Activated CD8-positive, alpha-beta memory T cell treated with anti-CD3 and anti-CD28 coated beads for 1 hour (primary cell): ENCODE measurements around the gene PKD2.
A peak's percentile ranks its signal among the peaks of the same experiment; 100 is the strongest.
"Not testable (repeated sequence)": the region's sequence is repeated elsewhere in the genome, so short reads cannot be mapped to it uniquely, and the experiment has no call there.

Experiments
- DNase-seq, 2 donors: peaks; one replicate each; pipeline ENCODE4 v3.0.0-alpha.2; 2020; ENCODE audit warnings: low read depth in 1 of 2; ENCODE audit errors: extremely low read depth in 1 of 2

The PKD2 gene

DNA sequence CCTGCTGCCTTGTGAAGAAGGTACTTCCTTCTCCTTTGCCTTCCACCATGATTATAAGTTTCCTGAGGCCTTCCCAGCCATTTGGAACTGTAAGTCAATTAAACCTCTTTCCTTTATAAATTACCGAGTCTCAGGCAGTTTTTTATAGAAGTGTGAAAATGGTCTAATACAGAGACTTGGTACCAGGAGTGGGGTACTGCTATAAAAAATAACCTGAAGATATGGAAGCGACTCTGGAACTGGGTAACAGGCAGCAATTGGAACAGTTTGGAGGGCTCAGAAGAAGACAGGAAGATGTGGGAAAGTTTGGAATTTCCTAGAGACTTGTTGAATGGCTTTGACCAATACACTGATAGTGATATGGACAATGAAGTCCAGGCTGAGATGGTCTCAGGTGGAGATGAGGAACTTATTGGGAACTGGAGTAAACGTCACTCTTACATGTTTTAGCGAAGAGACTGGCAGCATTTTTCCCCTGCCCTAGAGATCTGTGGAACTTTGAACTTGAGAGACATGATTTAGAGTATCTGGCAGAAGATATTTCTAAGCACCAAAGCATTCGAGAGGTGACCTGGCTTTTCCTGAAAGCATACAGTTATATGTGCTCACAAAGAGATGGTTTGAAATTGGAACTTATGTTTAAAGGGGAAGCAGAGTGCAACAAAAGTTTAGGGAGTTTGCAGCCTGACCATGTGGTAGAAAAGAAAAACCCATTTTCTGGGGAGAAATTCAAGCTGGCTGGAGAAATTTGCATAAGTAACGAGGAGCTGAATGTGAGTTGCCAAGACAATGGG lies 18.6 kb downstream of the PKD2 start:
- not testable (repeated sequence) for DNase-seq

GRCh38 chr4:88027611-88028608 lies 20.5 kb downstream of the PKD2 start:
- DNase-seq = no peak

- no peak for DNase-seq
Observed at GRCh38 chr4:88028946-88029345, 21.5 kb downstream of the PKD2 start.

GRCh38 chr4:88029556-88029955 lies 22.1 kb downstream of the PKD2 start:
- DNase-seq = no peak

- no peak for DNase-seq
Observed at GRCh38 chr4:88030565-88031310, 23.3 kb downstream of the PKD2 start.

DNA sequence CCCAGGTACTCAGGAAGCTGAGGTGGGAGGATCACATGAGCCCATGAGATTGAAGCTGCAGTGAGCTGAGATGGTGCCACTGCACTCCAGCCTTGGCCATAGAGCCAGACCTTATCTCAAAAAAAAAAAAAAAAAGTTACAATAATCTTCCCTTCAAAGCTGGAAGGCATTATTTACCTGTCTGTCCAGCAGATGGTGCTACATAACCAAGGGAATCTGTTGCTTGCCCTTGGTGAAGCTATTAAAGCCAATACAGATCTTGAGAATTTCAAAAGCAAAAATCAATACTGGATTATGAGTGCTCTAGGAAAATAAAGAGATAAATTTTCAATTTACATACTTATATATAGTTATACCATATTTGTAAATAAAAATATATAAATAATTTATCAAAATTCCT lies 25.9 kb downstream of the PKD2 start:
- DNase-seq = peak in 1 of 2 donors; percentile 2

DNA sequence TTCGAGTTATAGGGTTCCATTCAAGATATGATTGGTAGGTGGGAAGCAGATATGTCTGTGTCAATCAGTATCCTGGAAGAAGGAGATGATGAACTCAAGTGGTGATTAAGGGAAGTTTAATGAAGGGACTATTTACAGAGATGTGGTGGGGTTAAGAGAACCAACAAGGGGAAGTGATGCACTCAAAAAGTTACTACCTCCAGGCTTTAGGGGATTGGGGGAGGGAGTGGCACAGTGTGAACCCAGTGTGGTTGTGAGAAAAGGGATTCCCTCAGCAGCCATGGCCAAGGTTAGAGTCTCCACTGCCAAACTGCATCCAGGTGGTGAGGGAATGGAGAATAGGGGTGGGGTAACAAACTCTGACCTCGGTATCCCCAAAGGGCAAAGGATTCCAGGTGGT lies 27.9 kb downstream of the PKD2 start:
- no peak for DNase-seq

DNA sequence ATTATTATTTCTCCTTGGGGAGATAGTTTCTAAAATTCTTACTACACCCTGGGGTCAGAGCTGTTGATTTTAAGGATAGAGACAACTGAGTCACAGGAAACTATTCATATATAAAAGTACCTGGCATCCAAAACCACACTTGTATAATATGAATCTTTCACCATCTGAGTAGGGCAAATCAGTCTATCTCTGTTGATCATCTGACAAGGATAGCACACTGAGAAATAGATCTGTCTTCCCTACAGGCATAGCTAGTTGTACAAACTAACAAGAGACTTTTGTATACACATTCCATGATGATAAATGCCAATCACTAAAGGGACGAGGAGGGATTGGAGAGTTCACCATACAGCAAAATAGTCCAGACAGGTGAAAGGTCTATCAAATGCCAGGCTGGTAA lies 30.0 kb downstream of the PKD2 start:
- no peak for DNase-seq

- DNase-seq = no peak
Observed at GRCh38 chr4:88037936-88038335, 30.5 kb downstream of the PKD2 start.

DNA sequence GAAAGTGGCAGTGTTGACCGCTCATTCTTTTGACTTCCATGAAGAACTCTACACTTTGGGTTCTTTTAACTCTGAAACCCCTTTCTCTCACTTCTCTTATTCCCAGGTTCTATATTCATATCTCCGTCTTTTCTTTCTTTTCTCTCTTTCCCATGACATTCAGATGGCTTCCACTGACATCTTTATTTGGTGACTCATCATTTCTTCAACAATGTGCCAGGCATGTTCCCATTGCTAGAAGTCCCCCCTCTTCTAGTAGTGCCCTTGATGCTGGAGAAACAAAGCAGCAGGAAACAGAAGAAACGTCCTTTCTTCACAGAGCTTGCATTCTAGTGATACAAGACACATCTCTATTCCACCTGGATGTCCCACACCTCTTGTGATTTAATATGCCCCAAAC lies 33.3 kb downstream of the PKD2 start:
- no peak for DNase-seq

DNA sequence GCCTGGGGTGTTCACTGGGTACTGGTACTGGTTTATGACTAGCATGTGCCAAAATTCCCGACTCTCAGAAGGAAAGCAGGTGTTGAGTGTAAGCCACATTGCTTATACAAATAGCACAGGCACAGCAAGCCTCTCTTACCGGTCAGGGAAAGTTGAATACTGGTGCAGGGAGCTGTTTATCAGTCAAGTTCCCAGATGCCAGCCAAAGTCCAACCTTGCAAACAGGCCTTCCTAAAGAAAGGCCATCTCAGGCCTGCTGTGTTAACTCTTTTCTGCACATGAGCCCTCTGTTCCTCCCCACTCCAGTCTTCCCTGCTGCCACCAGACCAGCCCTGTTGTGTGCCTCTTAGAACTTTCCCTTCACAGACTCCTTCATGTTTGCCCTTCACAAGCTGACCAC lies 34.2 kb downstream of the PKD2 start:
- no peak for DNase-seq

- DNase-seq = no peak
Observed at GRCh38 chr4:88043001-88043400, 35.6 kb downstream of the PKD2 start.

DNA sequence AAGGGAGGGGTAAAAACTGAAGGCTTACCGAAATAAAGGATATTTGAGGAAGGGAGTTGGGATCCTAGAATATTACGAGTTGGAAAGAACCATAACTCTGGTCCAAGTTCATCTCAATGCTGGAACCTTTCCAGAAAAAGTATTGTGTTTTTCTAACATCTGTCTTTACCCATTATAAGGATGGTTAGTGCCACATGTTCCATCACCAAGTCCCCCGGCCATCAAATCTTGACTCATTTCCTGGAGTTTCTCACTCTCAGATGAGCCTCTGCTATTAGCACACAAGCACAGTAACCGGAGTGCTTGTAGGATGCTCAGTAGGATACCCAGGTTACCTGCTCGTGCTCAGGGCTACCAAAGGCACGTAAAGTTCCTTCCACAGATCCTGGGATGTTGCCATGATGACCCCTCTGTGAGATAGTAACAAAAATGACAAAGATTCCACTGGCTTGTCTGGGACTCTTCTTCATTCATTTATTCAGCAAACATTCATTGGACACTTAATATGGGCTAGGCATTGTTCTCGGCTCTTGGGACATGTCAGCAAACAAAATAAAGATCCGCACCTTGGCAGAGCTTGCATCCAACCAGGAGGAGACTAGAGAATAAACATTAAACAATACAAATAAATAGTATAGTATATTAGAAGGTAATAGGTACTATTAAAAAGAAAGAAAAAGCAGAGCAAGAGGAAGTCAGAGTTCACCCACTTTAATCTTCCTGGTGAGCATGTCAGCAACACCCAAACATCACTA lies 36.3 kb downstream of the PKD2 start:
- DNase-seq = no peak

- no peak for DNase-seq
Observed at GRCh38 chr4:88045021-88045420, 37.6 kb downstream of the PKD2 start.

DNA sequence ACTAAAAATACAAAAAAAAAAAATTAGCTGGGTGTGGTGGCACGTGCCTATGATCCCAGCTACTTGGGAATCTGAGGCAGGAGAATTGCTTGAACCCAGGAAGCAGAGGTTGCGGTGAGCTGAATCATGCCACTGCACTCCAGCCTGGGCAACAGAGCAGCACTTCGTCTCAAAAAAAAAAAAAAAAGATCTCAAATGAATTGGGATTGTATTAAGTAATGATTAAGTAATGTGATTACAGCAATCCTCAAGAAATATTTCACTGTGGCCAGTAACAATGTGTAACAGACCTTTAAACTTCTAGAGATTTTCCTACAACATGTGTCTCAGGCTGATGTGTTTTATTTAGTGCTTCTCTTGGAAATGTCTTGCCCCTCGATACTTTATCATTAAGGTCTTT lies 46.8 kb downstream of the PKD2 start:
- no peak for DNase-seq

DNA sequence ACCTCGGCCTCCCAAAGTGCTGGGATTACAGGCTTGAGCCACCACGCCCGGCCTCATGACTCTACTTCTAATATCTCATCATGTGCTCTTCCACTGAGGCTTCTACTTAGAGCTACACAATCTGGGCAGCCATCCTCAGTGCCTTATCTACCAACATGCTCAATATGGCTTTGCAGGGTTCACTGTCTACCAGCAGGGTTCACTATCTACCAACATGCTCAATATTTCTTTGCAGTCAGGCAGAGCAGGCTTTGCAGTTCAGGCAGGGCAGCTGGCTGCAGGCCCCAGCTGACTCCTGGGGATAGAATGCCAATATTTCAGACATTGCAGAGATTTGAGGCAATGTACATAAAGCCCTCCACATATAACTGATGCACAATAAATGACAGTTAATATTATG lies 47.5 kb downstream of the PKD2 start:
- no peak for DNase-seq

GRCh38 chr4:88058295-88058694 lies 50.9 kb downstream of the PKD2 start:
- DNase-seq = no peak

GRCh38 chr4:88059766-88060165 lies 52.3 kb downstream of the PKD2 start:
- DNase-seq = no peak

DNA sequence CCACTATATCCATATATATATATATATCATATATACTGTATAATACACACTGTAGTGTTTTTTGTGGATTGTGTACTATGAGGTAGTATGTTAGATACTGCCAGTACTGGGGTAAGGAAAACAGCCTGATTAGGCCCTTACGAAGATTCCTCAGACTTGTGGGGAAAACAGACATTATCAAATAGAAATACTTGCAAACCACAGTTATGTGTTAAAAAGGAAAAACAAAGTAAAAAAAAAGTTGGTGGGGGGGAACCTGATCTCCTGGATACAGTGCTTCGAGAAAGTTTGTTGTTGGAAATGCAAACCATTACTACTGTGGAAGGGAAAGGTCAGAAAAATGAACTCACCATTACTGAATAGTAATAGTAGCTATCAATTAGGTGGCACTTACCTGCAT lies 53.0 kb downstream of the PKD2 start:
- no peak for DNase-seq

DNA sequence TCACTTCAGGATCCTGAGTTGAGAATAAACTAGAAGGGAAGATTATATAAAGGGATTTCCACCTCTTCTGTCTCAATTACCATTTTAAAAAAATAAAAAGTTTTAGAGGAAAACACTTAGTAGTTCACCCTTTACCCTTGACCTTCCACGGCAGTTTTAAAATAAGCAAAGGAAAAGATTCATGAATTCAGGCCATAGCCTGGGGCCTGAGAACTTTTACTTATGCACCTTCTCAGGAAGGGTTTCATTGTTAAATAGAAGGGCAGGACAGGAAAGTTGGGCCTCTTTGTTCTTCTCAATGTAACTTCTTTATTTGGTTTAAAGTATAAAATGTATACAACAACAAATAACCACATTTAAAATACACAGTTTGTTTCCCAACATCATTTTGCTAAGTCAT lies 54.9 kb downstream of the PKD2 start:
- DNase-seq = no peak

- DNase-seq = no peak
Observed at GRCh38 chr4:88062843-88063242, 55.4 kb downstream of the PKD2 start.
